HG03565 (cell line): ENCODE measurements around the gene ARHGAP30.
"Not testable (repeated sequence)": the region's sequence is repeated elsewhere in the genome, so short reads cannot be mapped to it uniquely, and the experiment has no call there.

Experiments used
- ATAC-seq: cut with Tn5 transposase; IDR thresholded peaks from one replicate; pipeline ENCODE4 v1.9.1; 2021; ENCODE audit warnings: mild to moderate bottlenecking, moderate library complexity; ENCODE audit not compliant: unreplicated experiment

ARHGAP30 gene, protein sequence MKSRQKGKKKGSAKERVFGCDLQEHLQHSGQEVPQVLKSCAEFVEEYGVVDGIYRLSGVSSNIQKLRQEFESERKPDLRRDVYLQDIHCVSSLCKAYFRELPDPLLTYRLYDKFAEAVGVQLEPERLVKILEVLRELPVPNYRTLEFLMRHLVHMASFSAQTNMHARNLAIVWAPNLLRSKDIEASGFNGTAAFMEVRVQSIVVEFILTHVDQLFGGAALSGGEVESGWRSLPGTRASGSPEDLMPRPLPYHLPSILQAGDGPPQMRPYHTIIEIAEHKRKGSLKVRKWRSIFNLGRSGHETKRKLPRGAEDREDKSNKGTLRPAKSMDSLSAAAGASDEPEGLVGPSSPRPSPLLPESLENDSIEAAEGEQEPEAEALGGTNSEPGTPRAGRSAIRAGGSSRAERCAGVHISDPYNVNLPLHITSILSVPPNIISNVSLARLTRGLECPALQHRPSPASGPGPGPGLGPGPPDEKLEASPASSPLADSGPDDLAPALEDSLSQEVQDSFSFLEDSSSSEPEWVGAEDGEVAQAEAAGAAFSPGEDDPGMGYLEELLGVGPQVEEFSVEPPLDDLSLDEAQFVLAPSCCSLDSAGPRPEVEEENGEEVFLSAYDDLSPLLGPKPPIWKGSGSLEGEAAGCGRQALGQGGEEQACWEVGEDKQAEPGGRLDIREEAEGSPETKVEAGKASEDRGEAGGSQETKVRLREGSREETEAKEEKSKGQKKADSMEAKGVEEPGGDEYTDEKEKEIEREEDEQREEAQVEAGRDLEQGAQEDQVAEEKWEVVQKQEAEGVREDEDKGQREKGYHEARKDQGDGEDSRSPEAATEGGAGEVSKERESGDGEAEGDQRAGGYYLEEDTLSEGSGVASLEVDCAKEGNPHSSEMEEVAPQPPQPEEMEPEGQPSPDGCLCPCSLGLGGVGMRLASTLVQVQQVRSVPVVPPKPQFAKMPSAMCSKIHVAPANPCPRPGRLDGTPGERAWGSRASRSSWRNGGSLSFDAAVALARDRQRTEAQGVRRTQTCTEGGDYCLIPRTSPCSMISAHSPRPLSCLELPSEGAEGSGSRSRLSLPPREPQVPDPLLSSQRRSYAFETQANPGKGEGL

GRCh38 chr1:161069731-161070270 is at the start of gene ARHGAP30:
Gene ARHGAP30 (minus strand): TSS chr1:161069891. CDS start chr1:161069624, 267 bp downstream.
- ATAC-seq: peak; percentile 83

GRCh38 chr1:161117759-161118581 is 48.3 kb upstream of the ARHGAP30 start, which contains the start of the genes NIT1 and PFDN2:
Gene NIT1 (plus strand): TSS chr1:161118105. CDS start chr1:161118177, 72 bp downstream.
Gene PFDN2 (minus strand): TSS chr1:161118037. CDS start chr1:161118026, 11 bp downstream.
- ATAC-seq: peak; percentile 68

- ATAC-seq: not testable (repeated sequence)
These were observed 46.3 kb upstream of the ARHGAP30 start for GRCh38 chr1:161115961-161116360.

GRCh38 chr1:161115132-161115711 is 45.5 kb upstream of the ARHGAP30 start:
- no peak for ATAC-seq

- ATAC-seq: no peak
These were observed 44.9 kb upstream of the ARHGAP30 start for GRCh38 chr1:161114556-161114955.

GRCh38 chr1:161113915-161114314 is 44.2 kb upstream of the ARHGAP30 start:
- ATAC-seq: no peak

DNA sequence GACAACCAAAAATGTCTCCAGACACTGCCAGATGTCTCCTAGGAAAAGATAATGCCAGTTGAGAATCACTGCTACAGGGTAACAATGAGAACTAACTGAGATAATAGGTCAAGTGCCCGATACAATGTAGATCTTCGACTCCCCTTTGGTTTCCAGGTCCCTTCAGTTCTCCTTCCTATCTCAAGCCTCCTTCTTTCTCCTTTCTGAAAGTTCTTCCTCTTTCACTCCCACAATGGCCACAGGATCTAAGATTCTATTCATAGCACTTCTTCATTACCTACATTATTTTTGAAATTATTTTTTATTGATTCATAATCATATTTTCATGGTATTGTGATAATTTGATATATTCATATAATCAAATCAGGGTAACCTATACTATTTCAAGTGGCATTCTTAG is 41.8 kb upstream of the ARHGAP30 start:
- no peak for ATAC-seq

DNA sequence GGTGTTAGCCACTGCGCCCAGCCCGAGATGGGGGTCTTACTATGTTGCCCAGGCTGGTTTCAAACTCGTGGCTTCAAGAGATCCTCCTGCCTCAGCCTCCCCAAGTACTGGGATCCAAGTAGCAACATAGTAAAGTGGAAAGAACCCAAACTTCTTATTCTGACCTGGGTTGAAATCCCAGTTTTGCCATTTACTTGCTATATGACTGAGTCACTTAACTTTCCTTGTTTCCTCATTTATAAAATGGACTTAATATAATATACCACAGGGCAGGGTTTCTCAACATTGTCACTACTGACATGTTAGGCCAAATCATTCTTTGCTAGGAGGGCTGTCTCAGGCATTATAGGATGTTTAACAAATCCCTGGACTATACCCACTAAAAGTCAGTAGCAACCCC is 41.4 kb upstream of the ARHGAP30 start:
- ATAC-seq: no peak

DNA sequence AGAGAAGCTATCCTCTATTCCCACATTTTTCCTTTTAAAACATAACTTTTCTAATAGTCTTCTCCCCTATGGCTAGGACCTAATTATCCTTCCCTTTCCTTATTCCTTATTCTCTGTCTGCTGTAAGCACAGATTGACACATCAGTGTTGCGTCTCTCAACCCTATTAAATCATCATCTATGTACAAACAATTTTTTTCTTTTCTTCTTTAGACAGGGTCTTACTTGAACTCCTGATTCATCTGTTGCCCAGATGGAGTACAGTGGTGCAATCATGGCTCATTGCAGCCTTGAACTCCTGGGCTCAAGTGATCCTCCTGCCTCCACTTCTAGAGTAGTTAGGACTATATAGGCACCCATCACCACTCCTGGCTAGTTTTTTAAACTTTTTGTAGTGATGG is 36.7 kb upstream of the ARHGAP30 start:
- ATAC-seq: no peak

DNA sequence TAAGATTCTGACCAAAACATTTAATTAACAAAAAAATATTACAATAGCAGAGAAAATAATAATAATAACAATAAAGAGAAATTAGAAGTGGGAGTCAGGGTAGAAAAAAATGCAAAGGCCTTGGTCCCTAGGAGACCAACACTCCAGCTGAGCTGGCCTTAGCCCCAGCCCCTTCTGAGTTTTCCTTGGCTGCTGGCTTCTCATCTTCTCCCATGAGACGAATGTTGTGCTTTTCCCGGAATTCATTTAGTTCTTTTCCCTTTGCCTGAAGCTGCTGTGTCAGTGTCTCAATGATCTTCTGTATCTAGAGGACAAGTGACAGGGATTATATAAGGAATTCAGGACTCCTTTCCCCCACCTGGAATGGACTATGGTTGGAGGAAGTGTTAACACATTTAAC is 30.9 kb upstream of the ARHGAP30 start:
- ATAC-seq: no peak

DNA sequence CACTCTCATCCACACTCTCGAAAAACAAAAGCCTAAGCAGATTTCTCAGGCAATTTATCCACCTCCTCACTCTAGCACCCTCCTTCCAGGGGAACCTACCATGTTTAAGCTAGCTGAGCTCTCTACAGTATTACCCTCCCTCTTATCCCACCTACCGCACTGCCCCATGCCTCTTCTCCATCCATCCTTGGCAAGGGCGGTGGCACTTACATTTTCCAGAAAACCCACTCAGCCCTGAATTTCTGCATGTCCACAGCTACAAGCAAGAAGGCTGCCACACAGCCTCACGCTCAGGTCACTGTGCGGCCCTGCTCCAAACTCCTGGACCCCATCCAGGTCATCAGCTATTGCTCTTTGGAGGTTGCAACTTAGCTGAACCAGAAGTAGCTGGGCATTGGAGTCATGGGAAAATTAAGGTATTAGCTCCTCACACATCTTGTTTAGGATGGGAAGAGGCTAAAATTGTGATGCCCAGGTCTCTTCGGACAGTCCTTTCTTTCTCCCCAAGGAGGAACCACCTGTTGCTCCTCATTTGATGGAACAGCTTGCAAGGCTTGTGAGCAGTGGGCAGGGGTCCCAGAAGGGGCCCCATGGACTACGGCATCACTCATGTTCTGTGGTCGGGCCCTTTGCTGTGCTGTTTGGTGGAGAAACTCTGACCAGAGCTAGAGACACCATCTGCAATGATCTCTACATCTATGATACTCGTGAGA is 29.6 kb upstream of the ARHGAP30 start:
- ATAC-seq: no peak

DNA sequence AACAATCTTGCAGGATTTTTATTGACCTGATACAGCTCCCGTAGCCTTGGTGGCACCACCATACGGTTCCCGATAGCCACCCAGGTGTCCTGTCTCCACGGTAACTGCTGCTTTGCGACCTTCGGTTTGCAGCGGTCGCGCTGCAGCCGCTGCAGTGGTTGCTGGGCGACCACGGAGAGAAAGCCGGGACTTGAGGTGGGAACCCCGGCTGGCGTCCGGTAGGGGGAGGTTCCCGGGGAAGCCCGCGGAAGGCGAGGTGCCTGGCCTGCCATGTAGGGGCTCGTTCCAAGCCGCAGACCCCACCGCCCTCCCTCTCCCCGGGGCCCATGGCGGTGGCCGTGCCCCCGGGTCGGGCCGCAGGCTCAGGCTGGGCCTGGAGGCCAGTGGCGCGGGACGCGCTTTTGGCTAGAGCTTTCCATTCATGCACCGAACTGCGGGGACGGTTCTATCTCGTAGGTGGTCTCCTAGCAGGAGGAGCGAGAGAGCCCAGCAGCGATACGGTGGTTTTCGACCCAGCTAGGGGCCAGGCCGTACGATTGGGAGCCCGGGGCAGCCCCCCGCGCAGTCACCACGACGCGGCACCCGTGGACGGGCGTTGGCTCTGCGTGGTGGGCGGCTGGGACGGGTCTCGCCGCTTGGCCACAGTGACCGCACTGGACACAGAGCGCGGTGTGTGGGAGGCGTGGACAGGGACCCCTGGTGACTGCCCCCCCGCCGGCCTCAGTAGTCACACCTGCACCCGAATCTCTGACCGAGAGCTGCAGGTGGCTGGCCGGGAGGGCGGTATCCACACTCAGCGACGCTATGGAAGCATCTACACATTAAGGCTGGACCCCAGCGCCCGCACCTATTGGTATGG is 28.7 kb upstream of the ARHGAP30 start, which contains the start of gene KLHDC9:
KLHDC9 (plus strand) TSS at position 152 of the 859 bp plus-strand sequence; CDS start at position 327, 175 bp downstream.
- ATAC-seq: peak; percentile 61

DNA sequence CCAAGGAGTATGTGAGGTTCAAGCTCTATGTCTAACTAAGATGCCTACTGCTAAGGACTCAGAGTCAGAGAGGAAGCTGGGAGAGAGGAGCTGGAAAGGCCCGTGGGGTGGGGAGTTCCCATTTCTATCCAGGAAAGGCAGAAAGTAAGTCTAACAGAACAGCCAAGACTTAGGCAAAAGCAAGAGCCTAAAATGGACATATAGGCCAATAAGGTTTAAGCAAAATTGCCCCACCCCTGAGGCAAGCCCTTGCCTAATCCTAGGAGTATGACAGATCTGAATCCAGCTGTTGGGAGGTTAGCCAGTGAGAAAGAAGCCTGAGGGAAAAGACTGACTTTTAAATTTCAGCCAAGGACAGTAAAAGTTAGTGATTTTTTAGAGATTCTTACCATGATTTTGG is 26.8 kb upstream of the ARHGAP30 start:
- no peak for ATAC-seq

DNA sequence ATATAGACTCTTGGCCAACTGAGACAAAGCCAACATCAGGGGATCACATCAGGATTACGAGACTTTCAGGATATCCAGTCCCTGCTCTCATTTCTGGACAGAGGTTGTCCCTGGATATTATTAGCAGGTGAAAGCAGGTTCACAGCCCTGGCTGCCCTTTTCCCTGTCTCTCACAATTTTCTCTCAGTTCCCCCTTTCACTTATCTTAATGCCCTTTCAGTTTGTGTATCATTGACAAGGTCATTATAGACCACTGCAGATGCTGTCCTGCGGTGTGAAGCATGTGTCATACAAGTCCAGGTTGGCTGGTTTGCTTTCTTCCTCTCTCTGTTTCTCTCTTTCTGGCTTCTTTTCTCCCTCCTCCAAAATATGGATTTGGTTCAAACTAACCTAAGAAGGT is 26.3 kb upstream of the ARHGAP30 start:
- ATAC-seq: peak; percentile 29

DNA sequence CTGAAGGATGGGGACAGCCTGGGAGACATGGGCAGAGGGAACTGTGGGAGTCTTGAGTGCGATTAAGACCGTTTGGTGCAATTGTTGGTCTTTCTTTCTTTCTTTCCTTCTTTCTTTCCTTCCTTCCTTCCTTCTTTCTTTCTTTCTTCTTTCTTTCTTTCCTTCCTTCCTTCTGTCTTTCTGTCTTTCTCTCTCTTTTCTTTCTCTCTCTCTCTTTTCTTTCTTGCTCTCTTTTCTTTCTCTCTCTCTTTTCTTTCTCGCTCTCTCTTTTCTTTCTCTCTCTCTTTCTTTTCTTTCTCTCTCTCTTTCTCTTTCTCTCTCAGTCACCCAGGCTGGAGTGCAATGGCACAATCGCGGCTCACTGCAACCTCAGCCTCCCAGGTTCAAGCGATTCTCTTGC is 25.5 kb upstream of the ARHGAP30 start:
- no peak for ATAC-seq

- no peak for ATAC-seq
These were observed 24.8 kb upstream of the ARHGAP30 start for GRCh38 chr1:161094481-161094880.

- no peak for ATAC-seq
These were observed 22.9 kb upstream of the ARHGAP30 start for GRCh38 chr1:161092621-161093028.
